Ovary (tissue), 3 donors: Measurements from ENCODE around the gene LRRC34.

Source experiments
- POLR2A ChIP-seq: fragments of 450-650 bp; IDR thresholded peaks from one replicate; pipeline ENCODE4 v1.6.1; 2017; ENCODE audit warnings: antibody characterized with exemption, mild to moderate bottlenecking, moderate library complexity
- TF ChIP-seq, protein P1 (sequence below), 3 donors: fragments of 450-650 bp in 2 of 3; fragments of 200-600 bp in 1 of 3; IDR thresholded peaks; one replicate each; pipeline versions ENCODE4 v1.5.1 to v1.8.0; 2016 to 2022; ENCODE audit warnings: antibody characterized with exemption in 3 of 3, mild to moderate bottlenecking in 1 of 3
- donor health status: DM: no; HTN: no; CAD: no.

GRCh38 chr3:169857811-169858210, 45.1 kb upstream of the LRRC34 start:
- TF ChIP-seq, protein P1, sequence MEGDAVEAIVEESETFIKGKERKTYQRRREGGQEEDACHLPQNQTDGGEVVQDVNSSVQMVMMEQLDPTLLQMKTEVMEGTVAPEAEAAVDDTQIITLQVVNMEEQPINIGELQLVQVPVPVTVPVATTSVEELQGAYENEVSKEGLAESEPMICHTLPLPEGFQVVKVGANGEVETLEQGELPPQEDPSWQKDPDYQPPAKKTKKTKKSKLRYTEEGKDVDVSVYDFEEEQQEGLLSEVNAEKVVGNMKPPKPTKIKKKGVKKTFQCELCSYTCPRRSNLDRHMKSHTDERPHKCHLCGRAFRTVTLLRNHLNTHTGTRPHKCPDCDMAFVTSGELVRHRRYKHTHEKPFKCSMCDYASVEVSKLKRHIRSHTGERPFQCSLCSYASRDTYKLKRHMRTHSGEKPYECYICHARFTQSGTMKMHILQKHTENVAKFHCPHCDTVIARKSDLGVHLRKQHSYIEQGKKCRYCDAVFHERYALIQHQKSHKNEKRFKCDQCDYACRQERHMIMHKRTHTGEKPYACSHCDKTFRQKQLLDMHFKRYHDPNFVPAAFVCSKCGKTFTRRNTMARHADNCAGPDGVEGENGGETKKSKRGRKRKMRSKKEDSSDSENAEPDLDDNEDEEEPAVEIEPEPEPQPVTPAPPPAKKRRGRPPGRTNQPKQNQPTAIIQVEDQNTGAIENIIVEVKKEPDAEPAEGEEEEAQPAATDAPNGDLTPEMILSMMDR (IDR thresholded peaks at IDR 0.05), result no peak
- TF ChIP-seq POLR2A, result no peak
